ENCODE measurements around the gene FFAR4. TPM values are rescaled to one million over a fixed set of nuclear protein-coding genes. Genes with fewer than 3 reads are reported as not detected.

The FFAR4 gene
- total and polyA plus RNA-seq, 4 donors: 0.14 to 0.28 (median 0.19) TPM

DNA sequence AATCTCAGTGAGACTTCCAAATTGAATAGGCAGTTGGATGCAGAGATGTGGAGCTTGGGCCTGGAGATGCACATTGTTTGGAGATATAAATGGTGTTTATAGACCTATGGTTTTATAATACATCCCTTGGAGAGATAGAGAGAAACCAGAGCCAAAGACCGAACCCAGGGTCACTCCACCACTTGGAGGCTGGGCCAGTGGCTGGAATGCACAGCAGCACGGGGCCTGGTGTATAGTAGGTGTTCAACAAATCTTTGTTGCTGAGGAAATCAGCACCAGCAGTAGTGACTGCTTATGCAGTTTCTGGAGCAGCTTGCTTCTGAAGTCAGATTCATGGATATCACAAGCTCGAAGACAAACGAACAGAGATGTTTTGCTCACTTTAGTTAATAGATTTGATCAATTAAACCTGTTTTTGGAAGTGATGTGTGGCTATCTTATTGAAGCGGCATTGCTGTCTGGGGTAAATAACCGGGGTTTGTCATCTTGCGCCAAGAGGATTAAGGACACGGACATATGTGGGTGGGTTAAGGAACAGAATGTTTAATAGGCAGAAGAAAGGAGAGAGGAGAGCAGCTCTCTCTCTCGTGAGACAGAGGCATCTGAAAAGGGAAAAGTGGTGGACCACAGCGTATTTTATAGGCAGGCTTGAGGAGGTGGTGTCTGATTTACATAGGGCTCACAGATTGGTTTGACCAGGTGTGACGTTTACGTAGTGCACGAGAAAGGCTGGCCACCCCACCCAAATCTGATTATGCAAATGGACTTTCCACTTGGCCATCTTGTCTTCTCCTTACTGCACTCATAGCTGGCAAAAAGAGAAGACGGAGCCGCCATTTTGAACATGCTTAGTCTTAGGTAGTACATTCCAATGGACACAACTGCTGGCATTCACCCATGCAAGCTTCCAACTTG lies 23.4 kb downstream of the FFAR4 start:
- H3K9me3 ChIP-seq (ENCODE audit: control insufficient read depth in 4 of 4, low read length in 3 of 4): no peaks in the 10 kb centered on the region
- H3K4me3 ChIP-seq (ENCODE audit: low read depth in 1 of 3, low read length in 3 of 3): no peak overlapping the region
- H3K9ac ChIP-seq (ENCODE audit: low read depth in 1 of 2, low read length in 2 of 2): no peak overlapping the region
- H3K27me3 ChIP-seq (ENCODE audit: control insufficient read depth in 4 of 4, insufficient read depth in 4 of 4, low read length in 3 of 4): no peaks in the 10 kb centered on the region
- peaks cover 1 to 30% (median 19%) of the 10 kb centered on the region in 4 donors for H3K36me3 ChIP-seq (ENCODE audit: control insufficient read depth in 4 of 4, insufficient read depth in 3 of 4, low read depth in 1 of 4, low read length in 3 of 4)
- no peak for DNase-seq (ENCODE audit: low spot score)
- no peak for TF ChIP-seq FOXA1 (IDR thresholded peaks at IDR 0.05)
- no peak for TF ChIP-seq RAD21 (IDR thresholded peaks at IDR 0.05)
- TF ChIP-seq GABPA (IDR thresholded peaks at IDR 0.05 in 1 of 2, conservative IDR thresholded peaks at IDR 0.05 in 1 of 2): no peak
- no peak for TF ChIP-seq FOXA2 (IDR thresholded peaks at IDR 0.05)
- no peak for TF ChIP-seq NR2F2 (IDR thresholded peaks at IDR 0.05)
- TF ChIP-seq, protein P1, sequence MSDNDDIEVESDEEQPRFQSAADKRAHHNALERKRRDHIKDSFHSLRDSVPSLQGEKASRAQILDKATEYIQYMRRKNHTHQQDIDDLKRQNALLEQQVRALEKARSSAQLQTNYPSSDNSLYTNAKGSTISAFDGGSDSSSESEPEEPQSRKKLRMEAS (IDR thresholded peaks at IDR 0.05): no peak
- TF ChIP-seq HNF4A (conservative IDR thresholded peaks at IDR 0.05): peak; percentile 42 to 60
- TF ChIP-seq, protein P2, sequence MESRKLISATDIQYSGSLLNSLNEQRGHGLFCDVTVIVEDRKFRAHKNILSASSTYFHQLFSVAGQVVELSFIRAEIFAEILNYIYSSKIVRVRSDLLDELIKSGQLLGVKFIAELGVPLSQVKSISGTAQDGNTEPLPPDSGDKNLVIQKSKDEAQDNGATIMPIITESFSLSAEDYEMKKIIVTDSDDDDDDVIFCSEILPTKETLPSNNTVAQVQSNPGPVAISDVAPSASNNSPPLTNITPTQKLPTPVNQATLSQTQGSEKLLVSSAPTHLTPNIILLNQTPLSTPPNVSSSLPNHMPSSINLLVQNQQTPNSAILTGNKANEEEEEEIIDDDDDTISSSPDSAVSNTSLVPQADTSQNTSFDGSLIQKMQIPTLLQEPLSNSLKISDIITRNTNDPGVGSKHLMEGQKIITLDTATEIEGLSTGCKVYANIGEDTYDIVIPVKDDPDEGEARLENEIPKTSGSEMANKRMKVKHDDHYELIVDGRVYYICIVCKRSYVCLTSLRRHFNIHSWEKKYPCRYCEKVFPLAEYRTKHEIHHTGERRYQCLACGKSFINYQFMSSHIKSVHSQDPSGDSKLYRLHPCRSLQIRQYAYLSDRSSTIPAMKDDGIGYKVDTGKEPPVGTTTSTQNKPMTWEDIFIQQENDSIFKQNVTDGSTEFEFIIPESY (IDR thresholded peaks at IDR 0.05): no peak
- TF ChIP-seq RXRA (IDR thresholded peaks at IDR 0.05): peak in 1 of 2 donors; percentile 42
- peak; percentile 44 for TF ChIP-seq TAF1 (conservative IDR thresholded peaks at IDR 0.05)
- TF ChIP-seq SP1 (IDR thresholded peaks at IDR 0.05): no peak
- TF ChIP-seq, protein P3, sequence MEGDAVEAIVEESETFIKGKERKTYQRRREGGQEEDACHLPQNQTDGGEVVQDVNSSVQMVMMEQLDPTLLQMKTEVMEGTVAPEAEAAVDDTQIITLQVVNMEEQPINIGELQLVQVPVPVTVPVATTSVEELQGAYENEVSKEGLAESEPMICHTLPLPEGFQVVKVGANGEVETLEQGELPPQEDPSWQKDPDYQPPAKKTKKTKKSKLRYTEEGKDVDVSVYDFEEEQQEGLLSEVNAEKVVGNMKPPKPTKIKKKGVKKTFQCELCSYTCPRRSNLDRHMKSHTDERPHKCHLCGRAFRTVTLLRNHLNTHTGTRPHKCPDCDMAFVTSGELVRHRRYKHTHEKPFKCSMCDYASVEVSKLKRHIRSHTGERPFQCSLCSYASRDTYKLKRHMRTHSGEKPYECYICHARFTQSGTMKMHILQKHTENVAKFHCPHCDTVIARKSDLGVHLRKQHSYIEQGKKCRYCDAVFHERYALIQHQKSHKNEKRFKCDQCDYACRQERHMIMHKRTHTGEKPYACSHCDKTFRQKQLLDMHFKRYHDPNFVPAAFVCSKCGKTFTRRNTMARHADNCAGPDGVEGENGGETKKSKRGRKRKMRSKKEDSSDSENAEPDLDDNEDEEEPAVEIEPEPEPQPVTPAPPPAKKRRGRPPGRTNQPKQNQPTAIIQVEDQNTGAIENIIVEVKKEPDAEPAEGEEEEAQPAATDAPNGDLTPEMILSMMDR (IDR thresholded peaks at IDR 0.05; ENCODE audit: low read depth, low read length, missing input control): no peak
- TF ChIP-seq JUND (IDR thresholded peaks at IDR 0.05): peak in 1 of 2 donors; percentile 35
- TF ChIP-seq, protein P4, sequence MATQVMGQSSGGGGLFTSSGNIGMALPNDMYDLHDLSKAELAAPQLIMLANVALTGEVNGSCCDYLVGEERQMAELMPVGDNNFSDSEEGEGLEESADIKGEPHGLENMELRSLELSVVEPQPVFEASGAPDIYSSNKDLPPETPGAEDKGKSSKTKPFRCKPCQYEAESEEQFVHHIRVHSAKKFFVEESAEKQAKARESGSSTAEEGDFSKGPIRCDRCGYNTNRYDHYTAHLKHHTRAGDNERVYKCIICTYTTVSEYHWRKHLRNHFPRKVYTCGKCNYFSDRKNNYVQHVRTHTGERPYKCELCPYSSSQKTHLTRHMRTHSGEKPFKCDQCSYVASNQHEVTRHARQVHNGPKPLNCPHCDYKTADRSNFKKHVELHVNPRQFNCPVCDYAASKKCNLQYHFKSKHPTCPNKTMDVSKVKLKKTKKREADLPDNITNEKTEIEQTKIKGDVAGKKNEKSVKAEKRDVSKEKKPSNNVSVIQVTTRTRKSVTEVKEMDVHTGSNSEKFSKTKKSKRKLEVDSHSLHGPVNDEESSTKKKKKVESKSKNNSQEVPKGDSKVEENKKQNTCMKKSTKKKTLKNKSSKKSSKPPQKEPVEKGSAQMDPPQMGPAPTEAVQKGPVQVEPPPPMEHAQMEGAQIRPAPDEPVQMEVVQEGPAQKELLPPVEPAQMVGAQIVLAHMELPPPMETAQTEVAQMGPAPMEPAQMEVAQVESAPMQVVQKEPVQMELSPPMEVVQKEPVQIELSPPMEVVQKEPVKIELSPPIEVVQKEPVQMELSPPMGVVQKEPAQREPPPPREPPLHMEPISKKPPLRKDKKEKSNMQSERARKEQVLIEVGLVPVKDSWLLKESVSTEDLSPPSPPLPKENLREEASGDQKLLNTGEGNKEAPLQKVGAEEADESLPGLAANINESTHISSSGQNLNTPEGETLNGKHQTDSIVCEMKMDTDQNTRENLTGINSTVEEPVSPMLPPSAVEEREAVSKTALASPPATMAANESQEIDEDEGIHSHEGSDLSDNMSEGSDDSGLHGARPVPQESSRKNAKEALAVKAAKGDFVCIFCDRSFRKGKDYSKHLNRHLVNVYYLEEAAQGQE (IDR thresholded peaks at IDR 0.05): peak; percentile 66
- TF ChIP-seq HNF4G (IDR thresholded peaks at IDR 0.05): no peak
- TF ChIP-seq EGR1 (IDR thresholded peaks at IDR 0.05; ENCODE audit: low read depth in 2 of 2): no peak
- peak; percentile 94 for TF ChIP-seq YY1 (IDR thresholded peaks at IDR 0.05)
- TF ChIP-seq, protein P5, sequence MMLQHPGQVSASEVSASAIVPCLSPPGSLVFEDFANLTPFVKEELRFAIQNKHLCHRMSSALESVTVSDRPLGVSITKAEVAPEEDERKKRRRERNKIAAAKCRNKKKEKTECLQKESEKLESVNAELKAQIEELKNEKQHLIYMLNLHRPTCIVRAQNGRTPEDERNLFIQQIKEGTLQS (IDR thresholded peaks at IDR 0.05): no peak
- peaks cover 0 to 6% (median under 1%) of the 10 kb centered on the region in 4 donors for H3K4me1 ChIP-seq (ENCODE audit: control insufficient read depth in 4 of 4, insufficient read depth in 4 of 4, low read length in 3 of 4)
- H3K27ac ChIP-seq (ENCODE audit: low read depth in 1 of 2, low read length in 2 of 2): peak overlapping the region in 1 of 2 donors; percentile 25
- WGBS: 38% methylated on average over 15 of the region's 15 CpGs

All from liver (tissue), 9 donors.